Panc1 (cell line): ENCODE measurements around the gene BMP7. TPM values are rescaled to one million over a fixed set of nuclear protein-coding genes. Genes with fewer than 3 reads are reported as not detected.

Source experiments
- ATAC-seq: fragments of 200-7000 bp; cut with Tn5 transposase; 2 replicates; pipeline ENCODE4 v1.9.1; 2020; ENCODE audit warnings: mild to moderate bottlenecking, moderate library complexity
- Bru-seq: library from RNA; stranded (reverse); fragments of 400-500 nt; gene quantifications from one replicate; lab custom pipeline; 2021; lab: Mats Ljungman, UMichigan
- BruChase-seq, 2 experiments: library from RNA; stranded (reverse); fragments of 400-500 nt; gene quantifications; one replicate each; lab custom pipeline; 2021; lab: Mats Ljungman, UMichigan
- BruUV-seq: library from RNA; stranded (reverse); fragments of 400-500 nt; replicated peaks from 2 replicates; lab custom pipeline; 2021; lab: Mats Ljungman, UMichigan
- CTCF ChIA-PET: fragments of 300-600 bp; sonication (Branson Sonifier 250); formaldehyde crosslinking; loops from one replicate; lab custom pipeline; 2022; ENCODE audit warnings: antibody characterized with exemption; lab: Charles Lee
- POLR2A ChIA-PET: fragments of 300-600 bp; sonication (Branson Sonifier 250); formaldehyde crosslinking; loops from one replicate; lab custom pipeline; 2022; ENCODE audit warnings: antibody characterized with exemption; lab: Charles Lee
- DNase-seq: peaks from one replicate; pipeline ENCODE4 v3.0.0-alpha.2; 2010; ENCODE audit warnings: low read depth, low spot score
- H3K27ac ChIP-seq: 2 replicates; pipeline ENCODE4 v1.5.1; 2011; ENCODE audit warnings: mild to moderate bottlenecking, low read length, inconsistent platforms
- H3K27me3 ChIP-seq: fragments of 200-500 bp; sonication (Bioruptor generic); 2 replicates; pipeline ENCODE4 v1.6.0; 2014; ENCODE audit warnings: low read length, inconsistent platforms; ENCODE audit not compliant: control insufficient read depth, insufficient read depth
- H3K36me3 ChIP-seq: fragments of 200-500 bp; sonication (Bioruptor generic); 2 replicates; pipeline ENCODE4 v1.5.1; 2014; ENCODE audit warnings: inconsistent platforms, mild to moderate bottlenecking, low read length, moderate library complexity; ENCODE audit not compliant: control insufficient read depth, insufficient read depth
- H3K4me1 ChIP-seq: 2 replicates; pipeline ENCODE4 v1.5.1; 2011; ENCODE audit warnings: inconsistent platforms, mild to moderate bottlenecking, low read length, moderate library complexity; ENCODE audit not compliant: control insufficient read depth, insufficient read depth
- H3K4me3 ChIP-seq, 2 experiments: 2 replicates each; pipeline ENCODE4 v1.5.1; 2011 to 2012; ENCODE audit warnings: low read depth in 2 of 2, low read length in 2 of 2, mild to moderate bottlenecking in 2 of 2, inconsistent platforms in 1 of 2, moderate library complexity in 1 of 2
- H3K9me3 ChIP-seq: fragments of 200-500 bp; sonication (Bioruptor generic); 2 replicates; pipeline ENCODE4 v1.5.1; 2014; ENCODE audit warnings: low read depth, mild to moderate bottlenecking, inconsistent platforms, low read length, moderate library complexity; ENCODE audit not compliant: control insufficient read depth, insufficient read depth
- POLR2AphosphoS5 ChIP-seq: IDR thresholded peaks from 2 replicates; pipeline ENCODE4 v1.6.1; 2012; ENCODE audit warnings: mild to moderate bottlenecking, low read depth, low read length, moderate library complexity
- SIN3A ChIP-seq: IDR thresholded peaks from 2 replicates; pipeline ENCODE4 v1.6.1; 2012; ENCODE audit warnings: low read depth, mild to moderate bottlenecking, low read length, moderate library complexity, borderline replicate concordance; ENCODE audit not compliant: insufficient read depth
- TCF7L2 ChIP-seq: IDR thresholded peaks from 2 replicates; pipeline ENCODE4 v1.6.1; 2011; ENCODE audit warnings: mild to moderate bottlenecking, low read depth, low read length, inconsistent platforms
- in situ Hi-C: cut with HindIII; loops from 2 replicates; pipeline ENCODE4 v1.10.0; 2016; ENCODE audit warnings: low sequenced_read_pairs, low pct_unique_long_range_greater_than_20kb
- intact Hi-C: fragments of 100-400 bp; cut with micrococcal nuclease; formaldehyde crosslinking; loops from one replicate; pipeline ENCODE4 v1.10.0; 2022; ENCODE audit not compliant: unreplicated experiment
- long read RNA-seq: library from polyadenylated mRNA; unstranded; transcript quantifications from one replicate; pipeline ENCODE4 v2.0.0, GENCODE V29; 2021; ENCODE audit not compliant: unreplicated experiment
- polyA plus RNA-seq: library from polyadenylated mRNA; unstranded; fragments of >200 nt; gene quantifications from one replicate; pipeline ENCODE4 v1.2.1, GENCODE V29; 2012; ENCODE audit warnings: missing spikeins; ENCODE audit not compliant: insufficient read length
- total RNA-seq: library from RNA; stranded (reverse); gene quantifications from one replicate; pipeline ENCODE4 v1.2.1, GENCODE V29; 2021; ENCODE audit not compliant: unreplicated experiment
- TF ChIP-seq, protein P1 (sequence below), 2 experiments: IDR thresholded peaks; 2 replicates each; pipeline ENCODE4 v1.6.1; 2011 to 2012; ENCODE audit warnings: low read depth in 2 of 2, control low read depth in 1 of 2, low read length in 1 of 2, mild to moderate bottlenecking in 1 of 2, moderate library complexity in 1 of 2; ENCODE audit not compliant: insufficient read depth in 1 of 2
- TF ChIP-seq, protein P2 (sequence below): fragments of 450-650 bp; IDR thresholded peaks from 2 replicates; pipeline ENCODE4 v1.5.1; 2017; ENCODE audit warnings: mild to moderate bottlenecking

BMP7 gene
- total RNA-seq (11.5 TPM), Bru-seq, nascent RNA (percentile 46 among the genes with signal in this experiment), BruChase-seq, experiment 1, labeled RNA remaining after a 2-hour chase (percentile 41 among the genes with signal in this experiment), BruChase-seq, experiment 2, labeled RNA remaining after a 6-hour chase (percentile 43 among the genes with signal in this experiment)
- polyA plus RNA-seq, result 13.0 TPM
- long read RNA-seq, full-length matches to known transcripts, result 23 of 32 reads
- long read RNA-seq, partial matches to known transcripts, result 2 of 32 reads
- long read RNA-seq, other reads (novel, unspliced or antisense), result 7 of 32 reads

DNA sequence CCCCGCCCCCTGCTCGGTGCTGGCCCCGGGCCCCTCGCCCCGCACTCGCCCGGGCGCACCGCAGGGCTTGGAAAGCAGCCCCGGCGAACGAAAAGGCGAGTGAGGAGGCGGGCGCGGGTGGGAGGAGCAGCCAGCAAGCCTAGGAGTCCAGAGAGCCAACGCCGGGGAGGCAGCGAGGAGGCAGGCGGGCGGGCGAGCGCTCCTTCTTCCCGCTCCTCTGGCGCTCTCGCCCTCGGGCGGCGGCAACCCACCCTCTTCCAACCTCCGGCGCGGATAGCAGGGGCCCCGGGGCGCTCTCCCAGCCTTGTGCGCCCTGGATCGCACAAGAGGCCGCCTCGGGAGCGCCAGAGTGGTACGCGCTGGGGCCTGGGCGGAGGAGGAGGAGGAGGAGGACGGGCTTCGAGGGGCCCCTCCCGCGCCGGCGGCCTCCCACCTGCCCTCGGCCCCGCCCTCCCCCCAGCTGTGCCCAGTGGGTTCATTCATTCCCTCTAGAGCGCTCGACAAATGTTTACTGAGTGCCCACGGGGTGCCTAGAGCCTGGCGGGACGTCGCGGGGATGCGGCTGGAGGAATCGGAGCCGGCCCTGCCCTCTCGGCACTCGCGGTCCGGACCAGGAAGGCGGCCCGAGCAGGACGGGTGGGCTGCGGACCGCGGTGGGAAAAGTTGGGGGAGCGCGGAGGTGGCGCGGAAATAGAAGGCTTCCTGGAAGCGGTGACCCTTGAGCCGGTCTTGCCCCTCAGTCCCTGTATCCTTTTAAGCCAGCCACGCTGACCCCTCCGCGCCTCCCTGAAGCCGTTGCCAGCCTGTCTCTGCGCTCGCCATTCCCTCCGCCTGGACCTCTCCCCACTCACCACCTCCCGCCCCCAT, at the start of gene BMP7:
TSS of gene BMP7 (minus strand) at position 351 of the 867 bp plus-strand sequence. CDS start 519 bp downstream, outside the sequence.
- no TSS peak for BruUV-seq
- peaks cover 6% of the 10 kb centered on the region for H3K27me3 ChIP-seq
- ChIA-PET POLR2A (interaction anchor here (0.6 kb wide), 1 partner anchor 153 kb away, joined by 4 read pairs; no protein-coding TSS in a partner anchor), CTCF (no interaction called here)
- peak; percentile 82 for ATAC-seq
- intact Hi-C loops, result no loop called here
- H3K27ac ChIP-seq, result no peak within 1 kb of the TSS
- TF ChIP-seq, protein P1, sequence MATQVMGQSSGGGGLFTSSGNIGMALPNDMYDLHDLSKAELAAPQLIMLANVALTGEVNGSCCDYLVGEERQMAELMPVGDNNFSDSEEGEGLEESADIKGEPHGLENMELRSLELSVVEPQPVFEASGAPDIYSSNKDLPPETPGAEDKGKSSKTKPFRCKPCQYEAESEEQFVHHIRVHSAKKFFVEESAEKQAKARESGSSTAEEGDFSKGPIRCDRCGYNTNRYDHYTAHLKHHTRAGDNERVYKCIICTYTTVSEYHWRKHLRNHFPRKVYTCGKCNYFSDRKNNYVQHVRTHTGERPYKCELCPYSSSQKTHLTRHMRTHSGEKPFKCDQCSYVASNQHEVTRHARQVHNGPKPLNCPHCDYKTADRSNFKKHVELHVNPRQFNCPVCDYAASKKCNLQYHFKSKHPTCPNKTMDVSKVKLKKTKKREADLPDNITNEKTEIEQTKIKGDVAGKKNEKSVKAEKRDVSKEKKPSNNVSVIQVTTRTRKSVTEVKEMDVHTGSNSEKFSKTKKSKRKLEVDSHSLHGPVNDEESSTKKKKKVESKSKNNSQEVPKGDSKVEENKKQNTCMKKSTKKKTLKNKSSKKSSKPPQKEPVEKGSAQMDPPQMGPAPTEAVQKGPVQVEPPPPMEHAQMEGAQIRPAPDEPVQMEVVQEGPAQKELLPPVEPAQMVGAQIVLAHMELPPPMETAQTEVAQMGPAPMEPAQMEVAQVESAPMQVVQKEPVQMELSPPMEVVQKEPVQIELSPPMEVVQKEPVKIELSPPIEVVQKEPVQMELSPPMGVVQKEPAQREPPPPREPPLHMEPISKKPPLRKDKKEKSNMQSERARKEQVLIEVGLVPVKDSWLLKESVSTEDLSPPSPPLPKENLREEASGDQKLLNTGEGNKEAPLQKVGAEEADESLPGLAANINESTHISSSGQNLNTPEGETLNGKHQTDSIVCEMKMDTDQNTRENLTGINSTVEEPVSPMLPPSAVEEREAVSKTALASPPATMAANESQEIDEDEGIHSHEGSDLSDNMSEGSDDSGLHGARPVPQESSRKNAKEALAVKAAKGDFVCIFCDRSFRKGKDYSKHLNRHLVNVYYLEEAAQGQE (IDR thresholded peaks at IDR 0.05; ENCODE audit: insufficient read depth in 1 of 2, low read depth in 2 of 2, low read length in 1 of 2), result no peak
- no peak for TF ChIP-seq TCF7L2
- TF ChIP-seq, protein P2, sequence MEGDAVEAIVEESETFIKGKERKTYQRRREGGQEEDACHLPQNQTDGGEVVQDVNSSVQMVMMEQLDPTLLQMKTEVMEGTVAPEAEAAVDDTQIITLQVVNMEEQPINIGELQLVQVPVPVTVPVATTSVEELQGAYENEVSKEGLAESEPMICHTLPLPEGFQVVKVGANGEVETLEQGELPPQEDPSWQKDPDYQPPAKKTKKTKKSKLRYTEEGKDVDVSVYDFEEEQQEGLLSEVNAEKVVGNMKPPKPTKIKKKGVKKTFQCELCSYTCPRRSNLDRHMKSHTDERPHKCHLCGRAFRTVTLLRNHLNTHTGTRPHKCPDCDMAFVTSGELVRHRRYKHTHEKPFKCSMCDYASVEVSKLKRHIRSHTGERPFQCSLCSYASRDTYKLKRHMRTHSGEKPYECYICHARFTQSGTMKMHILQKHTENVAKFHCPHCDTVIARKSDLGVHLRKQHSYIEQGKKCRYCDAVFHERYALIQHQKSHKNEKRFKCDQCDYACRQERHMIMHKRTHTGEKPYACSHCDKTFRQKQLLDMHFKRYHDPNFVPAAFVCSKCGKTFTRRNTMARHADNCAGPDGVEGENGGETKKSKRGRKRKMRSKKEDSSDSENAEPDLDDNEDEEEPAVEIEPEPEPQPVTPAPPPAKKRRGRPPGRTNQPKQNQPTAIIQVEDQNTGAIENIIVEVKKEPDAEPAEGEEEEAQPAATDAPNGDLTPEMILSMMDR, result no peak
- TF ChIP-seq SIN3A, result no peak
- no peak for TF ChIP-seq POLR2AphosphoS5
- no peak for DNase-seq
- peaks cover 8% of the 10 kb centered on the region for H3K4me1 ChIP-seq
- in situ Hi-C loops, result no loop called here
- no peaks in the 10 kb centered on the region for H3K36me3 ChIP-seq
- H3K9me3 ChIP-seq, result no peaks in the 10 kb centered on the region
- peak within 1 kb of the TSS; percentile 40 to 50 for H3K4me3 ChIP-seq

DNA sequence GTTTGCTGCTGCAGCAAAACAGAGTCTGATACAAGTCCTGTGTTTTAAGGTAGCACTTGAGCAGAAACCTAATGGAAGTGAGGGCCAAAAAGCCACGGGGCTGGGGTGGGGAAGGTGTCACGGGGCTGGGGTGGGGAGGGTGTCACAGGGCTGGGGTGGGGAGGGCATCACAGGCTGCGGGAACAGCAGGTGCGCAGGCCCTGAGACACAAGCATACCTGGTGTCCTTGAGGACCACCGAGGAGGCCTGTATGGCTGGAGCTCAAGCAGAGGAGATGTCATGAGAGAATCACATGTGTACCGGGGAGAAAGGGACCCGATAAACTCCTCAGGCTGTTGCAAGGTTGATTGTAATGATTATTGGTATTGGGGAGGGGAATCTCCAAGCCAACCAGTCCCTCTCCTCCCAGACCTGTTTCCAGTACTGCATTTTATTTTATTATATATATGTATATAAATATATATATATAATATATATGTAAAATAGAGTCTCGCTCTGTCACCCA, 49.6 kb upstream of the BMP7 start:
- ATAC-seq, result no peak
- CTCF ChIA-PET, result no interaction called here
- peaks cover 15% of the 10 kb centered on the region for H3K27me3 ChIP-seq

More for the DNA sequence above, 49.6 kb upstream of the BMP7 start:
- POLR2A ChIA-PET, result no interaction called here
- TF ChIP-seq SIN3A (no peak), POLR2AphosphoS5 (no peak)
- TF ChIP-seq, protein P1 (IDR thresholded peaks at IDR 0.05; ENCODE audit: insufficient read depth in 1 of 2, low read depth in 2 of 2, low read length in 1 of 2), result no peak
- TF ChIP-seq, protein P2, result no peak
- Histone ChIP-seq H3K4me3 (no peak overlapping the region), H3K27ac (no peak overlapping the region), H3K9me3 (no peaks in the 10 kb centered on the region), H3K4me1 (no peaks in the 10 kb centered on the region), H3K36me3 (no peaks in the 10 kb centered on the region)
- in situ Hi-C loops, result no loop called here
- intact Hi-C loops, result no loop called here
- DNase-seq, result no peak
- no TSS peak for BruUV-seq
